Body of pancreas (tissue), 4 donors: ENCODE measurements around the gene LRRC73. TPM values are rescaled to one million over a fixed set of nuclear protein-coding genes. Genes with fewer than 3 reads are reported as not detected.
"Not testable (repeated sequence)": the region's sequence is repeated elsewhere in the genome, so short reads cannot be mapped to it uniquely, and the experiment has no call there.

ENCODE experiments used
- ATAC-seq: fragments of 150-250 bp; one replicate; pipeline ENCODE4 v1.9.1; 2016
- DNase-seq, 4 donors: peaks; one replicate each; pipeline ENCODE4 v3.0.0-alpha.2; 2019
- H3K27ac ChIP-seq, 4 donors: fragments of 200-600 bp; sonication (generic); 1 replicate in 3 of 4; 2 replicates in 1 of 4; pipeline versions ENCODE4 v1.5.1 to v1.6.1; 2016 to 2019; ENCODE audit warnings: mild to moderate bottlenecking in 1 of 4, mixed read lengths in 1 of 4, moderate library complexity in 1 of 4
- H3K27me3 ChIP-seq, 2 donors: fragments of 200-600 bp; sonication (generic); one replicate each; pipeline ENCODE4 v1.6.0; 2016; ENCODE audit warnings: mild to moderate bottlenecking in 1 of 2
- H3K36me3 ChIP-seq, 2 donors: fragments of 200-600 bp; sonication (generic); replicated peaks in 1 of 2; 2 replicates each; pipeline ENCODE4 v1.5.1; 2016; ENCODE audit warnings: low read depth in 2 of 2; ENCODE audit not compliant: insufficient read depth in 1 of 2
- H3K4me1 ChIP-seq: fragments of 200-600 bp; sonication (generic); one replicate; pipeline ENCODE4 v1.6.0; 2016
- H3K4me3 ChIP-seq, 2 donors: fragments of 200-600 bp; sonication (generic); 1 replicate in 1 of 2; 2 replicates in 1 of 2; pipeline ENCODE4 v1.5.1; 2016 to 2019
- H3K9me3 ChIP-seq, 3 donors: fragments of 200-600 bp; sonication (generic); 1 replicate in 2 of 3; 2 replicates in 1 of 3; pipeline ENCODE4 v1.5.1; 2016
- CTCF ChIP-seq, 7 experiments: fragments of 450-650 bp in 4 of 7; fragments of 200-600 bp in 3 of 7; sonication (generic) in 3 of 7; IDR thresholded peaks; one replicate each; pipeline ENCODE4 v1.5.1; 2016 to 2019; ENCODE audit warnings: antibody characterized with exemption in 7 of 7
- POLR2A ChIP-seq, 3 donors: fragments of 450-650 bp; IDR thresholded peaks; one replicate each; pipeline ENCODE4 v1.6.1; 2016; ENCODE audit warnings: antibody characterized with exemption in 3 of 3, mild to moderate bottlenecking in 2 of 3
- WGBS, 2 donors: methylation state at CpG; one replicate each; pipeline ENCODE4 v1.1.5; 2017; 5-methylcytosine and 5-hydroxymethylcytosine counted together
- intact Hi-C: fragments of 100-400 bp; cut with DNase I; formaldehyde crosslinking; loops from one replicate; pipeline ENCODE4 v1.15.1; 2023
- total RNA-seq, 2 donors: library from RNA; depleted of rRNA; stranded (reverse); fragments of >200 nt; gene quantifications; one replicate each; pipeline ENCODE4 v1.1.0, GENCODE V29; 2016

LRRC73 gene
- not detected for total RNA-seq

- Histone ChIP-seq H3K9me3 (no peaks in the 10 kb centered on the region), H3K36me3 (peaks cover 3 to 20% of the 10 kb centered on the region in 2 donors), H3K27ac (peak within 1 kb of the TSS; percentile 50 to 71 (median 65)), H3K4me3 (peak within 1 kb of the TSS; percentile 41 to 64), H3K4me1 (peaks cover 36% of the 10 kb centered on the region), H3K27me3 (no peaks in the 10 kb centered on the region)
- 6 to 14% methylated on average over 19 to 80 of the region's 96 CpGs for WGBS, 2 donors
- ATAC-seq (peak; percentile 88), DNase-seq (peak; percentile 91 to 93 (median 92))
- intact Hi-C loops: loop anchor here (5.0 to 10.0 kb wide), 2 partner anchors 58 to 255 kb away; no protein-coding TSS in a partner anchor
- TF ChIP-seq POLR2A (IDR thresholded peaks at IDR 0.05): peak in 2 of 3 donors; percentile 50 to 54
- no peak for TF ChIP-seq CTCF (IDR thresholded peaks at IDR 0.05)
Measured at GRCh38 chr6:43509984-43510826, at the start of gene LRRC73. Gene LRRC73, minus strand, starts transcription at chr6:43510346. Its CDS starts 561 bp downstream, at chr6:43509785.

- H3K36me3 ChIP-seq: peaks cover 7 to 39% of the 10 kb centered on the region in 2 donors
- no peak for ATAC-seq
- H3K27me3 ChIP-seq: no peaks in the 10 kb centered on the region
- no peak for DNase-seq
- H3K9me3 ChIP-seq: no peaks in the 10 kb centered on the region
- H3K4me1 ChIP-seq: no peaks in the 10 kb centered on the region
- H3K4me3 ChIP-seq: no peak overlapping the region
- intact Hi-C loops: no loop called here
- no peak for TF ChIP-seq CTCF (IDR thresholded peaks at IDR 0.05)
- no peak overlapping the region for H3K27ac ChIP-seq
Measured at GRCh38 chr6:43559328-43559727, 49.2 kb upstream of the LRRC73 start.

GRCh38 chr6:43557620-43558019, 47.5 kb upstream of the LRRC73 start:
- DNase-seq, intact Hi-C loops, H3K27me3 ChIP-seq, ATAC-seq, H3K4me1 ChIP-seq, H3K4me3 ChIP-seq, H3K27ac ChIP-seq, H3K9me3 ChIP-seq: not testable (repeated sequence)
- 94 to 95% methylated on average over 7 of the region's 7 CpGs for WGBS, 2 donors
- peaks cover 13 to 39% of the 10 kb centered on the region in 2 donors for H3K36me3 ChIP-seq

- Histone ChIP-seq H3K27me3 (no peaks in the 10 kb centered on the region), H3K36me3 (peaks cover 0 to 62% of the 10 kb centered on the region in 2 donors), H3K9me3 (no peaks in the 10 kb centered on the region), H3K4me3 (no peak overlapping the region), H3K4me1 (no peaks in the 10 kb centered on the region), H3K27ac (no peak overlapping the region)
- intact Hi-C loops: no loop called here
- WGBS, 2 donors: 84 to 85% methylated on average over 3 of the region's 3 CpGs
- DNase-seq (no peak), ATAC-seq (no peak)
- TF ChIP-seq CTCF (IDR thresholded peaks at IDR 0.05) (no peak), POLR2A (IDR thresholded peaks at IDR 0.05) (no peak)
Measured at GRCh38 chr6:43547222-43547621, 37.1 kb upstream of the LRRC73 start.

- 58 to 61% methylated on average over 4 of the region's 4 CpGs for WGBS, 2 donors
- TF ChIP-seq CTCF (IDR thresholded peaks at IDR 0.05) (no peak), POLR2A (IDR thresholded peaks at IDR 0.05) (no peak)
- H3K4me3 ChIP-seq: no peak overlapping the region
Measured at GRCh38 chr6:43544461-43544860, 34.3 kb upstream of the LRRC73 start.

More at GRCh38 chr6:43544461-43544860, 34.3 kb upstream of the LRRC73 start:
- intact Hi-C loops: no loop called here
- H3K27me3 ChIP-seq: no peaks in the 10 kb centered on the region
- no peaks in the 10 kb centered on the region for H3K4me1 ChIP-seq
- no peak for DNase-seq
- peaks cover 6 to 42% of the 10 kb centered on the region in 2 donors for H3K36me3 ChIP-seq
- H3K9me3 ChIP-seq: no peaks in the 10 kb centered on the region
- no peak overlapping the region for H3K27ac ChIP-seq
- no peak for ATAC-seq
